ENCODE measurements around the gene STAU1. TPM values are rescaled to one million over a fixed set of nuclear protein-coding genes. Genes with fewer than 3 reads are reported as not detected.

STAU1 gene
- total and polyA plus RNA-seq, 2 of the 13 experiments (the other 11 are each of a cell fraction or from before 2014, with no cell fraction given), result 119 to 133 TPM

- Histone ChIP-seq H2AFZ (ENCODE audit: low read length) (no peak overlapping the region), H3K36me3 (replicated peaks in 1 of 2; ENCODE audit: control insufficient read depth in 1 of 2, insufficient read depth in 2 of 2, low read length in 2 of 2) (peaks cover 57 to 83% of the 10 kb centered on the region in 2 experiments), H3K4me1 (ENCODE audit: insufficient read depth, low read length) (no peaks in the 10 kb centered on the region), H3K79me2 (ENCODE audit: insufficient read depth, low read length) (no peaks in the 10 kb centered on the region), H3K4me3 (replicated peaks in 1 of 3; ENCODE audit: insufficient read depth in 1 of 3, low read depth in 2 of 3, low read length in 3 of 3) (no peak overlapping the region), H3K27me3 (ENCODE audit: control insufficient read depth in 1 of 2, insufficient read depth in 2 of 2, low read length in 2 of 2) (no peaks in the 10 kb centered on the region), H4K20me1 (ENCODE audit: insufficient read depth, low read length) (no peaks in the 10 kb centered on the region), H3K27ac (ENCODE audit: extremely low read length, insufficient read depth, low read length) (no peak overlapping the region), H3K9me3 (ENCODE audit: low read length) (no peaks in the 10 kb centered on the region), H3K9ac (ENCODE audit: insufficient read depth, low read depth, low read length) (no peak overlapping the region), H3K4me2 (ENCODE audit: low read depth, low read length) (no peak overlapping the region)
- CTCF ChIA-PET (ENCODE audit: low intra/inter-chr PET ratio, low total read pairs), result no interaction called here
- POLR2A ChIA-PET, result interaction anchor here (2.0 kb wide), 1 partner anchor 9 kb away, joined by 6 read pairs; no protein-coding TSS in a partner anchor
- DNase-seq (ENCODE audit: low spot score) (no peak), ATAC-seq (no peak), FAIRE-seq (no peak)
- TF ChIP-seq ZMAT3 (CRISPR knock-in tag; conservative IDR thresholded peaks at IDR 0.05) (no peak), ZNF747 (CRISPR knock-in tag; IDR thresholded peaks at IDR 0.05; ENCODE audit: borderline replicate concordance) (no peak), MTA1 (CRISPR knock-in tag; IDR thresholded peaks at IDR 0.05; ENCODE audit: borderline replicate concordance) (no peak), PHF20 (CRISPR knock-in tag; IDR thresholded peaks at IDR 0.05) (no peak), ZBTB8A (CRISPR knock-in tag; IDR thresholded peaks at IDR 0.05; ENCODE audit: borderline replicate concordance, low read depth) (no peak), PATZ1 (CRISPR knock-in tag; IDR thresholded peaks at IDR 0.05) (no peak), NFYC (CRISPR knock-in tag; IDR thresholded peaks at IDR 0.05) (no peak), ZFP62 (CRISPR knock-in tag; IDR thresholded peaks at IDR 0.05) (no peak), NCOA5 (CRISPR knock-in tag; IDR thresholded peaks at IDR 0.05) (no peak), AGO2 (optimal IDR thresholded peaks at IDR 0.05; ENCODE audit: low read depth, low read length) (peak; percentile 15), RBFOX2 (IDR thresholded peaks at IDR 0.05; ENCODE audit: low read depth, low read length) (peak; percentile 42; the same call in 1 of the 2 replicates)
- WGBS (ENCODE audit: low lambda C conversion rate), result 95% methylated on average over 10 of the region's 10 CpGs
- intact Hi-C loops (cut with micrococcal nuclease; ENCODE audit: unreplicated experiment), result no loop called here
- in situ Hi-C loops (cut with HindIII; ENCODE audit: extremely low pct_ligation_motif_present, low pct_unique_long_range_greater_than_20kb), result no loop called here
- BruUV-seq (replicated peaks), result no TSS peak
Measured at GRCh38 chr20:49233226-49233625, 45.1 kb upstream of the STAU1 start.
